PFSK-1 (cell line): ENCODE results near the gene KRTAP19-2.

ENCODE experiments used
- FOXP2 ChIP-seq: optimal IDR thresholded peaks from 2 replicates; pipeline ENCODE3; 2011; ENCODE audit warnings: borderline replicate concordance, control low read depth, inconsistent platforms; ENCODE audit not compliant: insufficient read depth; ENCODE audit errors: extremely low read length, extremely low read depth
- POLR2AphosphoS5 ChIP-seq: IDR thresholded peaks from 2 replicates; pipeline ENCODE4 v1.6.1; 2012; ENCODE audit warnings: low read depth, mild to moderate bottlenecking, control low read depth, low read length, moderate library complexity
- SIN3A ChIP-seq: IDR thresholded peaks from 2 replicates; pipeline ENCODE4 v1.6.1; 2012; ENCODE audit warnings: mild to moderate bottlenecking, low read length, moderate library complexity, borderline replicate concordance; ENCODE audit not compliant: insufficient read depth
- TF ChIP-seq, protein P1 (sequence below), 2 experiments: IDR thresholded peaks; 2 replicates each; pipeline versions ENCODE4 v1.6.1 to v1.8.0; 2011 to 2012; ENCODE audit warnings: low read depth in 2 of 2, low read length in 2 of 2, control low read depth in 1 of 2, inconsistent platforms in 1 of 2, mild to moderate bottlenecking in 1 of 2, moderate library complexity in 1 of 2; ENCODE audit not compliant: insufficient read depth in 1 of 2

DNA sequence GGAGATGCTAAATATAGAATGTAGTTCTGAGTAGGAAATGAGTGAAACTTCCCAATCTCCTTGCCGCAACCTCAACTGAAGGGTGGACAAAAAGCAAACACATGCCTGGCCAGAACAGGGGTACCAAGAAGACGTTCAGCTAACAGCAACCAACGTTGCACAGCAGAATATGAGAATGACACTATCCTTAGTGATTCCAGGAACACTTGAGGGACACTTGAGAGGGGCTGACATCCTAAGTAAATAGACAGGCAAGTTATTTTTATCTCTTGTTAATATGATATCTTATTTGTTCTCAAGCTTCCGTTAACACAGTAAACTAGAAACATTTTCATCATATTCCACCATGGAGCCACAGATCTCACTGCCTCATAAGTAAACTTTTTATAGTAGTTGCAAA is 8.0 kb downstream of the KRTAP19-2 start:
- no peak for TF ChIP-seq SIN3A
- TF ChIP-seq POLR2AphosphoS5, result no peak
- TF ChIP-seq, protein P1, sequence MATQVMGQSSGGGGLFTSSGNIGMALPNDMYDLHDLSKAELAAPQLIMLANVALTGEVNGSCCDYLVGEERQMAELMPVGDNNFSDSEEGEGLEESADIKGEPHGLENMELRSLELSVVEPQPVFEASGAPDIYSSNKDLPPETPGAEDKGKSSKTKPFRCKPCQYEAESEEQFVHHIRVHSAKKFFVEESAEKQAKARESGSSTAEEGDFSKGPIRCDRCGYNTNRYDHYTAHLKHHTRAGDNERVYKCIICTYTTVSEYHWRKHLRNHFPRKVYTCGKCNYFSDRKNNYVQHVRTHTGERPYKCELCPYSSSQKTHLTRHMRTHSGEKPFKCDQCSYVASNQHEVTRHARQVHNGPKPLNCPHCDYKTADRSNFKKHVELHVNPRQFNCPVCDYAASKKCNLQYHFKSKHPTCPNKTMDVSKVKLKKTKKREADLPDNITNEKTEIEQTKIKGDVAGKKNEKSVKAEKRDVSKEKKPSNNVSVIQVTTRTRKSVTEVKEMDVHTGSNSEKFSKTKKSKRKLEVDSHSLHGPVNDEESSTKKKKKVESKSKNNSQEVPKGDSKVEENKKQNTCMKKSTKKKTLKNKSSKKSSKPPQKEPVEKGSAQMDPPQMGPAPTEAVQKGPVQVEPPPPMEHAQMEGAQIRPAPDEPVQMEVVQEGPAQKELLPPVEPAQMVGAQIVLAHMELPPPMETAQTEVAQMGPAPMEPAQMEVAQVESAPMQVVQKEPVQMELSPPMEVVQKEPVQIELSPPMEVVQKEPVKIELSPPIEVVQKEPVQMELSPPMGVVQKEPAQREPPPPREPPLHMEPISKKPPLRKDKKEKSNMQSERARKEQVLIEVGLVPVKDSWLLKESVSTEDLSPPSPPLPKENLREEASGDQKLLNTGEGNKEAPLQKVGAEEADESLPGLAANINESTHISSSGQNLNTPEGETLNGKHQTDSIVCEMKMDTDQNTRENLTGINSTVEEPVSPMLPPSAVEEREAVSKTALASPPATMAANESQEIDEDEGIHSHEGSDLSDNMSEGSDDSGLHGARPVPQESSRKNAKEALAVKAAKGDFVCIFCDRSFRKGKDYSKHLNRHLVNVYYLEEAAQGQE (IDR thresholded peaks at IDR 0.05; ENCODE audit: insufficient read depth in 1 of 2, low read depth in 2 of 2, low read length in 2 of 2), result no peak
- no peak for TF ChIP-seq FOXP2
